GM10266 (cell line): Measurements from ENCODE around the gene KICS2.
"Not testable (repeated sequence)": the region's sequence is repeated elsewhere in the genome, so short reads cannot be mapped to it uniquely, and the experiment has no call there.

Source experiments
- DNase-seq: peaks from one replicate; pipeline ENCODE4 v3.0.0; 2012; ENCODE audit errors: extremely low spot score
- TF ChIP-seq, protein P1 (sequence below): IDR thresholded peaks from 2 replicates; pipeline ENCODE4 v1.5.1; 2012; ENCODE audit warnings: mild to moderate bottlenecking, low read depth; ENCODE audit not compliant: control insufficient read depth, insufficient read depth; ENCODE audit errors: missing control alignments

KICS2 gene

DNA sequence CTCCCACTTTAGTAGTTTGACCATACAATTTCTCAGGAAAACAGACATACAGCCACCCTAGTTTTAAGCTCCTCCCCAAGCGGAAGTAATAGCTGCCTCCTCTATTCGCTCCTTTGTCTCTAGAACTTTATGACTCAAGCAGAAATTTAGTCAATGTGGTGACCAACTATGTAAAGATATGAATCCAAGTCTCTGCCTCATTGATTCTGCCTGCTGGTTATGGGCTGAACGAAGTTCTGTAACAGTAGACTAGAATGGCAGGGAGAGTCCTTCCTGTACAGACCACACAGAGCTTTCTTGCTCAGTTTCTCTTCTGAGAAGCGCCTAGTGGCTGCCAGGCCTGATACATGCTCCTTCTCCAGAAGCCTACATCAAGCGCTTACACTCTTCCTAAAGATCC lies 19.1 kb downstream of the KICS2 start:
- DNase-seq = no peak
- TF ChIP-seq, protein P1, sequence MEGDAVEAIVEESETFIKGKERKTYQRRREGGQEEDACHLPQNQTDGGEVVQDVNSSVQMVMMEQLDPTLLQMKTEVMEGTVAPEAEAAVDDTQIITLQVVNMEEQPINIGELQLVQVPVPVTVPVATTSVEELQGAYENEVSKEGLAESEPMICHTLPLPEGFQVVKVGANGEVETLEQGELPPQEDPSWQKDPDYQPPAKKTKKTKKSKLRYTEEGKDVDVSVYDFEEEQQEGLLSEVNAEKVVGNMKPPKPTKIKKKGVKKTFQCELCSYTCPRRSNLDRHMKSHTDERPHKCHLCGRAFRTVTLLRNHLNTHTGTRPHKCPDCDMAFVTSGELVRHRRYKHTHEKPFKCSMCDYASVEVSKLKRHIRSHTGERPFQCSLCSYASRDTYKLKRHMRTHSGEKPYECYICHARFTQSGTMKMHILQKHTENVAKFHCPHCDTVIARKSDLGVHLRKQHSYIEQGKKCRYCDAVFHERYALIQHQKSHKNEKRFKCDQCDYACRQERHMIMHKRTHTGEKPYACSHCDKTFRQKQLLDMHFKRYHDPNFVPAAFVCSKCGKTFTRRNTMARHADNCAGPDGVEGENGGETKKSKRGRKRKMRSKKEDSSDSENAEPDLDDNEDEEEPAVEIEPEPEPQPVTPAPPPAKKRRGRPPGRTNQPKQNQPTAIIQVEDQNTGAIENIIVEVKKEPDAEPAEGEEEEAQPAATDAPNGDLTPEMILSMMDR = no peak

DNA sequence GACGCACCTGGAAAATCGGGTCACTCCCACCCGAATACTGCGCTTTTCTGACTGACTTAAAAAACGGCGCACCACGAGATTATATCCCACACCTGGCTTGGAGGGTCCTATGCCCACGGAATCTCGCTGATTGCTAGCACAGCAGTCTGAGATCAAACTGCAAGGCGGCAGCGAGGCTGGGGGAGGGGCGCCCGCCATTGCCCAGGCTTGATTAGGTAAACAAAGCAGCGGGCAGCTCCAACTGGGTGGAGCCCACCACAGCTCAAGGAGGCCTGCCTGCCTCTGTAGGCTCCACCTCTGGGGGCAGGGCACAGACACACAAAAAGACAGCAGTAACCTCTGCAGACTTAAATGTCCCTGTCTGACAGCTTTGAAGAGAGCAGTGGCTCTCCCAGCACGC lies 26.3 kb downstream of the KICS2 start:
- DNase-seq = not testable (repeated sequence)

DNA sequence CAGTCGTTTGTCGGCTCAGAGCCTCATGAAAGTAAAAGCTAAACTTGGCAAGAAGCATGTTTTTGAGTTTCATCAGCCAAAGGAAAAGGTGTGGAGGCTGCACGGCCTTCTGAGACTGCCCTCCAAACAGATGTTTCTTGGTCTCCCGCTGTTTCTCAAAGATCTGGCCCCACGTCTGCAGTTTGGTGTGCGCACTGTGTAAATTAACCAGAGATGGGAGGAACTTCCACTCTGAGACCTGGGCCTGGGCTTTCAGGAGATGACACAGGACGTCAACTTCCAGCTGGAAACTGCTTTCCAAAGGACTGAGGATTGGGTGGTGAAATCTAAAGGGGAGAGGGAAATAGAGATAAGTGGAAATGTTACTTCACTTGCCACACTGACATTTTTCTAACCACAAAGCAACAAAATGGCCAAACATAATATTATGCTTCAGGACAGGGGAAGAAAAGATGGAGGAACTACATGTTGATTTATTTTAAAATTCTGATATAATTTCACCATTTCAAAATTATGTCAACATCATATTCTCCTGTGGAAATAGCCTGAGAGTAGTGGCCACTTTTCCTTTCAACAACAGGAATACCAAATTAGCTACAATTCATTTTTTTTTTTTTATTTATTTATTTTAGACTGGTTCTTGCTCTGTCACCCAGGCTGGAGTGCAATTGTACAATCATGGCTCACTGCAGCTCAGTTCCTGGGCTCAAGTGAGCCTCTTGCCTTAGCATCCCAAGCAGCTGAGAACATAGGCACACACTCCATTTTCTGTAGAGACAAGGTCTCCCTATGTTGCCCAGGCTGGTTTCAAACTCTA lies 27.6 kb downstream of the KICS2 start:
- TF ChIP-seq, protein P1 = no peak
- DNase-seq = no peak

DNA sequence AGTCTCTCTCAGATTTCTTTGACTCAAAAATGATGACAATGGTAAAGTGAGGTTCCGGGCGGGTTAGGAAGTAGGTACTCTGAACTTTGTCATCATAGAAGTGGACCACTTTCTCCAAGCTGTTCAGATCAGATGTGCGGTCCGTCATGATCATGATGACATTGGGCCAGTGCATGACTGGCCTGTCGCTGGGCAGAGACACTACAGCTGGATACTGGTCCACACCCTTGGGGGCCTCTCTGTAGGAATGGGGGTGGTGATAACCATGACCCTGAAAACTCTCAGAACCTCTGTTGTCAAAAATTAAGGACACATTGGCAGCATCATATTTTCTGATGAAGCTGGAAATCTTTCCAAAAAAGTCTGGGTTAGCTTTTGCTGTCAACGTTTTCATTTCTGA lies 28.2 kb downstream of the KICS2 start:
- TF ChIP-seq, protein P1 = no peak
- DNase-seq = no peak

DNA sequence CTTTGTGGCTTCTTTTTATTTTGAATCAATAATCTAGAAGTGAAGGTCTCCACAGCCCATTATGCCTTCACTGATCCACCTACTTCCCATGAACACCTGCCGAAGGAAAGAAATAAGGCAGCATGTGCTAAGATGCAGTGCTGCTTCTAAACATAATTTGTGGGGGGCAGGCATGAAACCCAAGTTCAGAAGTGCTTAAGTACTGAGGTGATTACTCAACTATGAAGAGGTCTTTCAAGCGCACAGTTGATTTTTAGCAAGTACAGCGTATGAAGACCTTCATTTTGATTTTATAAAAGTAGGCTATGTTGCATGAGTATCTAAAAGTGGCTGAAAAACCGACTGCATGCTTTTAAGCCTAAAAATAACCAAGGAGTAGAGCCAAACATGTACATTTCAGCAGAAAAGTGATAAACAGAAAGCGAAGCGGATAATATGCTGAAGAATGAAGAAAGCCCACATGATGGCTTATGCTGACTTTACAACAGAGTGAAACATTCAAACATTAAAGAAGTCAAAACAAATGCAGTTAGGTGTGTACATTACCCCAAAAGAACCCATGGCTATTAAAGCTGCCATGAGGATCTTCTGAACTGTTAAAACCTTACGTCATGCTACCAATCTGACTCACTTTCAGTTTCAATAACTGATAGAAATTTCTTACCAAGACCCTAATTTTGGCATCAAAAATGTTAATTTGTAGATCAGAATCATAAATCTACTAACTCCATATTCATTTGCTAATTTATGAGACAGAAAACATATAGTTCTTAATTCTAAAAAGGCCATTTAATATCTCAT lies 29.3 kb downstream of the KICS2 start:
- TF ChIP-seq, protein P1 = no peak
- DNase-seq = peak; percentile 75

DNA sequence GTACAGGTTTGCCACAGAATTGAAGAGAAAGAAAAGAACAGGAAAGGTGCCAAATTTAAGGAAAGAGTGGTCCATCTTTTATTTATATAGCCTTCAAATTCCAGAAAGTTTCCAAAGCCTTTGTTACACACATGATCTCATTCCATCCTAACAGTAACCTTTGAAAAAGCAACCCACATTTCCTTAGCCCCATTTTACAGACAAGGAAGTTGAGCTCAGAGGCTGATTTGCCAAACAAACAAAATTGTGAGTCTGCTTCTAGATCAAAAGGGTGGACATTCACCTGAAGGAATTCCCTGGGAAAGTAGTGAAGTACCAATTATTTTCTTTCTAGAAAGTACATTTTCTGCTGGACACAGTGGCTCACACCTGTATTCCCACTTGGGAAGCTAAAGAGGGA lies 32.0 kb downstream of the KICS2 start:
- DNase-seq = no peak
- TF ChIP-seq, protein P1 = no peak

DNA sequence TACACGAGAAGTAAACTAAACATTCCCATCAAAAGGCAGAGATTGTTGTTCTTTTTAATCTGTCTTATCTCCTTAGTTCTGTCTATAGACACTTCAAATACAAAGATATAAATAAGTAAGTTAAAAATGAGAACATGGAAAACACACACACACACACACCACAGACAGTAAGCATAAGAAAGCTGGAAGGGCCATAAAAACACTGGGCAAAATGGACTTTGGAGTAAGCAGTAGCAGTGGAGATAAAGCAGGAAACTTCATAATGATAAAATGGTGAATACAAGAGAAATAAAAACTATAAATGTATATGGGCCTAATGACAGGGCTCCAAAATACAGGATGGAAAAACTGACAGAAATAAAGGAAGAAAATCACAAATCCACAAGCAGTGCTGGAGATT lies 32.6 kb downstream of the KICS2 start:
- TF ChIP-seq, protein P1 = no peak
- DNase-seq = no peak

DNA sequence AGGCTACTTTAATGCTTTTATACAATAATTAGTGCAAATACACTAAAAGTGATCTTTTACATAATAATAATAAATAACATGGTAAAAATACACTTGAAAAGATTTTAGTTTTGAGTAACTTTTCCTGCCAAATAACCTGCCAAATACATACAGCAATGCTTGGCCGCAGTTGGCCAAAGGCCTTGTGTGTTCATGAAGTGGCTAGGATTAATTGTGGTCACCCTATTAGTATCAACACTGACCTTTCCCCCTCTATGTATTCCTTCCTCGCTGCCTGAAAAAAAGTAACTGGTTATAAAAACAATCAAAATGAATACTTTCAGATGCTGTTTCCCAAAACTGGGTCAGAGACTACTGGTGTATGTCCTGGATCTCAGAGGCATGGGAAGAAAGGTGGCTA lies 34.3 kb downstream of the KICS2 start:
- TF ChIP-seq, protein P1 = no peak

More for the DNA sequence above, 34.3 kb downstream of the KICS2 start:
- no peak for DNase-seq
